Hepatocyte (in vitro differentiated cells): ENCODE data around the gene ACSL3.

Experiments
- CTCF ChIP-seq: fragments of 200-600 bp; sonication (generic); IDR thresholded peaks from 2 replicates; pipeline ENCODE4 v1.5.1; 2016; ENCODE audit warnings: antibody characterized with exemption, mild to moderate bottlenecking; ENCODE audit not compliant: poor library complexity
- EZH2 ChIP-seq: fragments of 200-600 bp; sonication (generic); IDR thresholded peaks from 2 replicates; pipeline ENCODE4 v1.6.1; 2016; ENCODE audit warnings: antibody characterized with exemption, mild to moderate bottlenecking, borderline replicate concordance

DNA sequence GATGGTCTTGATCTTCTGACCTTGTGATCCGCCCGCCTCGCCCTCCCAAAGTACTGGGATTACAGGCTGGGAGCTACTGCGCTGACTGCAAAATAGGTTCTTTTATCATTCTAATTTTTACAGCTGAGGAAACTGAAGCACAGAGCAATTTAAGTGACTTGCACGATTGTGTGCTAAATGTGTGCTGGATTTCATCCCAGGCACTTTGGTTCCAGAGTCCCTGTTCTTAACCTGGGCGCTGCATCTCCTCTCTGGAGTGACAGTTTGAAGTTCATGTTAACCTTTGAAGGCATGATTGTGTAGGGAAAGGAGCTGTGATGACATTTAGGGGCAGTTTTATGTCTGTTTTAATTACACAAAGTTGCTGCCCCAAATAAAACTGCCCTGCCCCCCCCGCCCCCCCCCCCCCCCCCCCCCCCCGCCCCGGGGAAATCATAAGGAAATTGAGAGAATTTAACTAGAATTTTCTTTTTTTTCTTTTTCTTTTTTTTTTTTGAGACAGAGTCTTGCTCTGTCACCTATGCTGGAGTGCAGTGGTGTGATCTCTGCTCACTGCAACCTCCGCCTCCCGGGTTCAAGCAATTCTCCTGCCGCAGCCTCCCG lies 5.6 kb downstream of the ACSL3 start:
- no peak for TF ChIP-seq CTCF
- TF ChIP-seq EZH2: no peak
